Type B pancreatic cell (in vitro differentiated cells): ENCODE results near the gene KCND2. TPM values are rescaled to one million over a fixed set of nuclear protein-coding genes. Genes with fewer than 3 reads are reported as not detected.

Source experiments
- DNase-seq: peaks from one replicate; pipeline ENCODE4 v3.0.0; 2021; ENCODE audit warnings: mixed read lengths; ENCODE audit not compliant: unreplicated experiment; ENCODE audit errors: extremely low spot score
- H3K27ac Mint-ChIP-seq: 2 replicates; pipeline ENCODE4 v1.8.0; 2021; ENCODE audit warnings: mild to moderate bottlenecking, mixed read lengths
- H3K27me3 Mint-ChIP-seq: 2 replicates; pipeline ENCODE4 v1.8.0; 2021; ENCODE audit warnings: mixed read lengths
- H3K36me3 Mint-ChIP-seq: 2 replicates; pipeline ENCODE4 v1.8.0; 2021; ENCODE audit warnings: mixed read lengths
- H3K4me1 Mint-ChIP-seq: one replicate; pipeline ENCODE4 v1.8.0; 2021; ENCODE audit warnings: mixed read lengths; ENCODE audit not compliant: unreplicated experiment
- H3K4me3 Mint-ChIP-seq: 2 replicates; pipeline ENCODE4 v1.8.0; 2021; ENCODE audit warnings: mild to moderate bottlenecking, mixed read lengths
- H3K9me3 Mint-ChIP-seq: 2 replicates; pipeline ENCODE4 v1.8.0; 2021; ENCODE audit warnings: mixed read lengths
- total RNA-seq: library from RNA; stranded (reverse); gene quantifications from 2 replicates; pipeline ENCODE4 v1.2.1, GENCODE V29; 2021; ENCODE audit warnings: low replicate concordance
- TF ChIP-seq, protein P1 (sequence below): fragments of 200-600 bp; sonication (generic); conservative IDR thresholded peaks from 2 replicates; pipeline ENCODE4 v1.5.0; 2021; ENCODE audit warnings: antibody characterized with exemption, mild to moderate bottlenecking

KCND2 gene
- total RNA-seq, 1 donor from 2014 or later = 3.2 TPM

DNA sequence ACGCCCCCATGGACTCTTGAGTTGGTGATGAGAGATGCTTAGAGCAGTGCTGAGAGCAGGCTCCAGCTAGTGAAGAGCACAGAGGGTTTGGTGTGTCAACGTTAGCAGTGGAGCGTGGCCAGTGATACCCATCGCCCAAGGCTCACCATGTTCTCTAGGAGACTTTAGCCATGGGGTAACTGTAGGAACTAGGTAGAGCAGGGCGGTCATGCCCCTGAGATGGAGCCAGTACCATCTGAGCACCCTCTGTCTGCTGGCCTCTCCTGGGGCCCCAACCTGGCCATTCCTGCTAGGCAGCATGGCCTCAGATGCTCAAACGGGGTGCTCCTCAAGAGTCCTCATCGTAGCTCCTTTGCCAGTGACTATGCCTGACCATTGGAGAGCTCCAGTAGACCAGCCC is 179.7 kb downstream of the KCND2 start:
- no peak overlapping the region for H3K4me3 Mint-ChIP-seq
- no peak for DNase-seq
- peaks cover 5% of the 10 kb centered on the region for H3K9me3 Mint-ChIP-seq
- no peaks in the 10 kb centered on the region for H3K4me1 Mint-ChIP-seq
- no peaks in the 10 kb centered on the region for H3K27me3 Mint-ChIP-seq
- H3K36me3 Mint-ChIP-seq = no peaks in the 10 kb centered on the region
- TF ChIP-seq, protein P1, sequence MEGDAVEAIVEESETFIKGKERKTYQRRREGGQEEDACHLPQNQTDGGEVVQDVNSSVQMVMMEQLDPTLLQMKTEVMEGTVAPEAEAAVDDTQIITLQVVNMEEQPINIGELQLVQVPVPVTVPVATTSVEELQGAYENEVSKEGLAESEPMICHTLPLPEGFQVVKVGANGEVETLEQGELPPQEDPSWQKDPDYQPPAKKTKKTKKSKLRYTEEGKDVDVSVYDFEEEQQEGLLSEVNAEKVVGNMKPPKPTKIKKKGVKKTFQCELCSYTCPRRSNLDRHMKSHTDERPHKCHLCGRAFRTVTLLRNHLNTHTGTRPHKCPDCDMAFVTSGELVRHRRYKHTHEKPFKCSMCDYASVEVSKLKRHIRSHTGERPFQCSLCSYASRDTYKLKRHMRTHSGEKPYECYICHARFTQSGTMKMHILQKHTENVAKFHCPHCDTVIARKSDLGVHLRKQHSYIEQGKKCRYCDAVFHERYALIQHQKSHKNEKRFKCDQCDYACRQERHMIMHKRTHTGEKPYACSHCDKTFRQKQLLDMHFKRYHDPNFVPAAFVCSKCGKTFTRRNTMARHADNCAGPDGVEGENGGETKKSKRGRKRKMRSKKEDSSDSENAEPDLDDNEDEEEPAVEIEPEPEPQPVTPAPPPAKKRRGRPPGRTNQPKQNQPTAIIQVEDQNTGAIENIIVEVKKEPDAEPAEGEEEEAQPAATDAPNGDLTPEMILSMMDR = no peak
- H3K27ac Mint-ChIP-seq = no peak overlapping the region

DNA sequence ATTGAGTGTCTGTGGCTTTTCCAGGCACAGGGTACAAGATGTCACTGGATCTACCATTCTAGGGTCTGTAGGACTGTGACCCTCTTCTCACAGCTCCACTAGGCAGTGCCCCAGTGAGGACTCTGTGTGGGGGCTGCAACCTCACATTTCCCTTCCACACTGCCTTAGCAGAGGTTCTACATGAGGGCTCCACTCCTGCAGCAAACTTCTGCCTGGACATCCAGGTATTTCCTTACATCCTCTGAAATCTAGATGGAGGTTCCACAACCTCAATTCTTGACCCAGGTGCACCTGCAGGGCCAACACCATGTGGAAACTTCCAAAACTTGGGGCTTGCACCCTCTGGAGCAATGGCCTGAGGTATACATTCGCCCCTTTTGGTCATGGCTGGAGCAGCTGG is 183.7 kb downstream of the KCND2 start:
- Mint-ChIP-seq H3K27me3 (no peaks in the 10 kb centered on the region), H3K4me1 (no peaks in the 10 kb centered on the region), H3K36me3 (no peaks in the 10 kb centered on the region), H3K4me3 (no peak overlapping the region), H3K9me3 (peaks cover 5% of the 10 kb centered on the region), H3K27ac (no peak overlapping the region)
- DNase-seq = no peak
- TF ChIP-seq, protein P1 = no peak

DNA sequence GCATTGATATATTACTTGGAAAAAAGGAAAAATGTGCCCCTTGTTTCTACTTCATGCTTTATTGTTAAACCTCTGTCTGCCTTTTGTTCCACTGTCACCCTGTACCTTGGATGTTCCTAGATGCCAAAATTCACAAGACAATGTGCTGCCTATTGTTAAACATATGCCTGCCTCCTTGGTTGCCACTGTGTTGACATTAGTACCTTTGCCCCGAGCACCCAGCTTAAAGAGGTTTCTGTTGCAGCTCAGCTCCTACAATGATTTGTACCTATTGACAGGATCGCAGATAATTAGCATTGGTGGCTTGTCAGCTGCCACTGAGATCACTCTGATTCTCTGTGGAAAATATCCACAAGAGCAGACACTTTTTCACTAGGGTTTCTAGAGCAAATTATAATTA is 188.0 kb downstream of the KCND2 start:
- Mint-ChIP-seq H3K4me3 (no peak overlapping the region), H3K36me3 (no peaks in the 10 kb centered on the region), H3K27me3 (peaks cover 8% of the 10 kb centered on the region), H3K4me1 (no peaks in the 10 kb centered on the region), H3K9me3 (peaks cover 5% of the 10 kb centered on the region), H3K27ac (no peak overlapping the region)
- DNase-seq = no peak
- TF ChIP-seq, protein P1 = no peak

DNA sequence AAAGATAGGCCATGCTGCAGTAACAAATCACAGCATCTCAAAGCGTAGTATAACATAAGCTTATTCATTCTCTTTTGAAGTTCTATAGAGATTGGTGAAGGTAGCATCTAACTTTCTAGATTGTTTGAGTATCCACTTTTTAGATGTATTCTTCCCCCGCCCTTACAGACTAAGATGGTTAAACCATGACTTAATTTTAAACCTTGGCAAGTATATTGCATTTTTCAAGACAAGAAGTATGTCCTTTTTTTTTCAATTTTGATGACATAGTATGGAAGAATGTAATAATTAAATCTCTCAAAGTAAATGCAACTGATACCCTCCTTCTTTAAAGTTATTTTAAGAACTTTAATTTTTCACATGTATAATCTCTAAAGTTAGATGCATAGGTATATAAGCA is 190.0 kb downstream of the KCND2 start:
- DNase-seq = no peak
- Mint-ChIP-seq H3K36me3 (no peaks in the 10 kb centered on the region), H3K4me1 (no peaks in the 10 kb centered on the region), H3K4me3 (no peak overlapping the region), H3K27me3 (peaks cover 8% of the 10 kb centered on the region), H3K9me3 (no peaks in the 10 kb centered on the region), H3K27ac (no peak overlapping the region)
- TF ChIP-seq, protein P1 = no peak

DNA sequence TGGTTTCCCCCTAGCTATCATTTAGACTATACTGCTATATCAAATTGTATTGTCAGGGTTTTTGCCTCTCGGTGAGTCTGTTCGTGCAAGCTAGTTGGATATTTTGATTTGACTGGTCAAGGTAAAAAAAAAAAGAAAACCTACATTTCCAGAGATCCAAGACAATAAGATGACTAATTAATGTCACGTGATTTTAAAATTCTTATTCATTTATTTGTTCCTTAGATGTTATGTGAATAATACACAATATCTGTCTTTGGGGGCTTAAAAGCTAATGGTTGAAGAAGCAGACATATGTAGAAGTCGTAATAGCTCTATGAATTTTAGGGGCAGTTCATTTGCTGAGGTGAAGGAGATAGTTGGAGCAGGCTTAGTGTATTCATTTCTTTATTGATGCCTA is 191.1 kb downstream of the KCND2 start:
- DNase-seq = no peak
- TF ChIP-seq, protein P1 = no peak
- H3K27ac Mint-ChIP-seq = no peak overlapping the region
- H3K27me3 Mint-ChIP-seq = peaks cover 8% of the 10 kb centered on the region
- H3K4me3 Mint-ChIP-seq = no peak overlapping the region
- no peaks in the 10 kb centered on the region for H3K36me3 Mint-ChIP-seq
- H3K4me1 Mint-ChIP-seq = no peaks in the 10 kb centered on the region
- H3K9me3 Mint-ChIP-seq = no peaks in the 10 kb centered on the region

DNA sequence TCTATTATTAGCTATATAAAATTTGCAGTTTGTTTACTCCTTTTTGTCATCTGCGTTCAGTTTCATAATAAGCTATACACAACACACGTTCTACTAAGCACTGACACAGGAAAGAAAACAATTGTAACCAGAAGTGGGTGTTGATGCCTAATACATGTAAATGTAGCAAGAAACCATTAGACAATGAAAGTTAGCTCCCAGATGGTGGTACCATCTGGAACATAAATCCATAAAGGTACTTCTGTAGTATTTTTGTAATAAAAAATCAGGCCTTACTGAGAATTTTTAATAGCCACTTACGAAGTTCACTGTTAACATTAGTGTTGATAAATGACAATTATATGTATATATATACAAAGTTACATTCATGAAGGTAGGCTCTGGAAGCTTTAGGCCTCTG is 194.7 kb downstream of the KCND2 start:
- Mint-ChIP-seq H3K9me3 (no peaks in the 10 kb centered on the region), H3K36me3 (no peaks in the 10 kb centered on the region), H3K27me3 (peaks cover 14% of the 10 kb centered on the region), H3K4me1 (no peaks in the 10 kb centered on the region), H3K27ac (no peak overlapping the region), H3K4me3 (no peak overlapping the region)
- TF ChIP-seq, protein P1 = no peak
- no peak for DNase-seq
